HTR-8/SVneo (cell line): Measurements from ENCODE around the gene RALGPS1.

Experiments used
- DNase-seq: peaks from one replicate; pipeline ENCODE4 v3.0.0; 2011; ENCODE audit warnings: low spot score, mixed read lengths; ENCODE audit not compliant: insufficient read length
- FAIRE-seq: peaks from 2 replicates; lab custom pipeline; 2011; peaks lifted over from hg19 to GRCh38; lab: Jason Lieb, UNC

Gene RALGPS1

GRCh38 chr9:127256324-127256723 is 341.7 kb downstream of the RALGPS1 start:
- FAIRE-seq, result no peak
- no peak for DNase-seq

GRCh38 chr9:127258606-127259471 is 344.3 kb downstream of the RALGPS1 start:
- FAIRE-seq, result no peak
- DNase-seq, result no peak

DNA sequence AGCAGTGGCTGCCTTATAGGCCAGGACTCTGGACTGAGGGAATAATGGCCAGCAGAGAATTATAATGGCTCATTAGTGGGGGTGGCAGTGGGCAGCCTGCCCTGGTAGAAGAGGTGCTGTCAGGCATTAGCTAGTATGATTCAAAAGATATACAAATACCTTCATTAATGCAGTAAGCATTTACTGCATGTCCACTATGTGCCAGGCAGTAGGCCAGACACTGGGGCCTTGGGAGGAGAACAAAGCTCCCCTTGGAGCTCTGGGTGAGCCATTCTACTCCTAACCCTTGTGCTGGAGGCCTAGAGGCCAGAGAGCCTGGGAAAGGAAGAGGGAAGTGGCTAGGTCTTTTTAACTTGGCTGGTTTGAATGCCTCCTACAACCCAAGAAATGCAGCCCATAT is 348.0 kb downstream of the RALGPS1 start:
- DNase-seq (no peak), FAIRE-seq (no peak)

DNA sequence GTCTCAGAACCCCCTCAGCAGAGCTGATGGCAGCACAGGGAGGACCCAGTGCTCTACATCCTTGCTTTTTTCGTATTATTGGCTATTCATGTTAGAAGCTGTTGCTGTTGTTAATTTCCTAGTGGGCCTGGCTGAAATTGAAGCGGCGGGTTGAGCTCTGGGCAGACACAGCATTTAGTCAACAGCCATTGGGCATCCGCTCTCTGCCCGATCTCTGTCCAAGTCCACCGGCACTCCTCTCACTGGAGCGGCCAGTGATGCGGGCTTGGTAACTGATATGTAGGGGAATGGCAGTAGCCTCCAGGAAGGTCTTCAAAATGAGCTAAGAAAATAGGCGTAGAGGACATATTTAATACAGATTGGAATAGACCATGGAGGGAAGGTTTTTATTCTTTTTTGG is 348.7 kb downstream of the RALGPS1 start:
- FAIRE-seq (no peak), DNase-seq (no peak)

GRCh38 chr9:127263664-127264063 is 349.1 kb downstream of the RALGPS1 start:
- DNase-seq, result no peak
- no peak for FAIRE-seq

- FAIRE-seq (no peak), DNase-seq (no peak)
These were observed 350.1 kb downstream of the RALGPS1 start, which contains the start of gene GARNL3 for GRCh38 chr9:127264462-127265219. TSS of gene GARNL3 (plus strand) at chr9:127264774. CDS start at chr9:127264878, 104 bp downstream.

GRCh38 chr9:127267793-127268525 is 353.4 kb downstream of the RALGPS1 start:
- DNase-seq (no peak), FAIRE-seq (no peak)

GRCh38 chr9:127269449-127269848 is 354.9 kb downstream of the RALGPS1 start:
- FAIRE-seq (no peak), DNase-seq (no peak)
